Measurements from ENCODE around the gene CDKN2B-AS1.
A peak's percentile ranks its signal among the peaks of the same experiment; 100 is the strongest.

CDKN2B-AS1 gene

GRCh38 chr9:22169243-22169642 lies 174.7 kb downstream of the CDKN2B-AS1 start:
- peaks cover 0 to 11% (median 0%) of the 10 kb centered on the region in 11 experiments; a peak in 4 of 22 replicates for H3K9me3 ChIP-seq (replicated peaks in 1 of 11)
- H3K27ac ChIP-seq, result peak overlapping the region in 6 of 11 experiments; percentile 58 to 93 (median 81); a peak in 12 of 22 replicates
- H3K36me3 ChIP-seq, result no peaks in the 10 kb centered on the region
- H3K4me1 ChIP-seq, result peaks cover 10 to 97% (median 37%) of the 10 kb centered on the region in 10 experiments
- peak overlapping the region in 7 of 11 experiments; percentile 5 to 91 (median 77); a peak in 13 of 22 replicates for H3K4me2 ChIP-seq
- 0 out of 22 replicates have a peak, but pooled peaks of 1 of the 11 experiments have one; percentile 35 for TF ChIP-seq Cebpa-rat (IDR thresholded peaks at IDR 0.05)
- H4K20me1 ChIP-seq, result no peaks in the 10 kb centered on the region
- H3K9ac ChIP-seq, result peak overlapping the region in 4 of 11 experiments; percentile 49 to 72 (median 68); a peak in 8 of 22 replicates
- no peaks in the 10 kb centered on the region for H3K27me3 ChIP-seq
- H3K4me3 ChIP-seq, result peak overlapping the region in 1 of 10 experiments; percentile 8; a peak in 1 of 20 replicates

- no peak for TF ChIP-seq Cebpa-rat (IDR thresholded peaks at IDR 0.05)
- Histone ChIP-seq H3K4me3 (peak overlapping the region in 1 of 10 experiments; percentile 8; a peak in 1 of 20 replicates), H3K27ac (peak overlapping the region in 7 of 11 experiments; percentile 28 to 93 (median 77); a peak in 13 of 22 replicates)
Measured at GRCh38 chr9:22169727-22170503, 175.3 kb downstream of the CDKN2B-AS1 start.

More at GRCh38 chr9:22169727-22170503, 175.3 kb downstream of the CDKN2B-AS1 start:
- Histone ChIP-seq H3K4me1 (peaks cover 10 to 93% (median 35%) of the 10 kb centered on the region in 10 experiments), H3K9ac (peak overlapping the region in 5 of 11 experiments; percentile 28 to 72 (median 65); a peak in 9 of 22 replicates), H3K9me3 (replicated peaks in 1 of 11) (peaks cover 0 to 17% (median 0%) of the 10 kb centered on the region in 11 experiments; a peak in 4 of 22 replicates), H4K20me1 (no peaks in the 10 kb centered on the region), H3K4me2 (peak overlapping the region in 7 of 11 experiments; percentile 29 to 91 (median 77); a peak in 14 of 22 replicates), H3K36me3 (no peaks in the 10 kb centered on the region; a peak in 1 of 22 replicates), H3K27me3 (no peaks in the 10 kb centered on the region)

Data from BLaER1 treated with 17β-estradiol and CSF1 and Interleukin-3, amounts not matched to agents 10 nM and 100 nM (cell line).